K562 (cell line): ENCODE data around the gene DNAAF3. TPM values are rescaled to one million over a fixed set of nuclear protein-coding genes. Genes with fewer than 3 reads are reported as not detected.

Source experiments
- BCL6 ChIP-seq: fragments of 250-450 bp; sonication (Bioruptor Pico); IDR thresholded peaks from 2 replicates; pipeline ENCODE4 v1.4.0; 2020
- BHLHE40 ChIP-seq: IDR thresholded peaks from 2 replicates; pipeline ENCODE4 v1.6.1; 2011; ENCODE audit warnings: low read length, improper control_type of control experiment
- CBFB ChIP-seq: sonication (generic); formaldehyde crosslinking; IDR thresholded peaks from 2 replicates; pipeline ENCODE4 v1.4.0; 2020; ENCODE audit warnings: mild to moderate bottlenecking, missing genetic modification reagents
- DPF2 ChIP-seq: fragments of 450-650 bp; IDR thresholded peaks from 2 replicates; pipeline ENCODE4 v1.6.1; 2016
- HOXB6 ChIP-seq: fragments of 250-450 bp; sonication (Bioruptor Pico); IDR thresholded peaks from 2 replicates; pipeline ENCODE4 v1.5.1; 2022; ENCODE audit warnings: mild to moderate bottlenecking, borderline replicate concordance
- MXD1 ChIP-seq: fragments of 250-450 bp; sonication (Bioruptor Pico); IDR thresholded peaks from 2 replicates; pipeline ENCODE4 v1.8.0; 2021; ENCODE audit warnings: borderline replicate concordance, mild to moderate bottlenecking, moderate library complexity; ENCODE audit not compliant: poor library complexity, severe bottlenecking
- NFIX ChIP-seq: fragments of 250-450 bp; sonication (Bioruptor Pico); IDR thresholded peaks from 2 replicates; pipeline ENCODE4 v1.4.0; 2020; ENCODE audit warnings: low read depth, mild to moderate bottlenecking, moderate library complexity
- NRF1 ChIP-seq, 2 experiments: fragments of 450-650 bp; IDR thresholded peaks in 1 of 2; conservative IDR thresholded peaks in 1 of 2; 2 replicates each; pipeline ENCODE4 v1.6.1; 2014; ENCODE audit warnings: mild to moderate bottlenecking in 2 of 2
- THRAP3 ChIP-seq: fragments of 450-650 bp; IDR thresholded peaks from 2 replicates; pipeline ENCODE4 v1.6.1; 2016; ENCODE audit warnings: mild to moderate bottlenecking, inconsistent platforms, borderline replicate concordance
- ZC3H11A ChIP-seq: IDR thresholded peaks from 2 replicates; pipeline ENCODE4 v1.6.1; 2012; ENCODE audit warnings: low read depth, low read length, improper control_type of control experiment
- ZEB2 ChIP-seq: fragments of 450-650 bp; IDR thresholded peaks from 2 replicates; pipeline ENCODE4 v1.6.1; 2016
- ZNF444 ChIP-seq: fragments of 250-450 bp; sonication (Bioruptor Pico); IDR thresholded peaks from 2 replicates; pipeline ENCODE4 v1.4.0; 2020; ENCODE audit warnings: mild to moderate bottlenecking, moderate library complexity
- ZNF696 ChIP-seq: fragments of 250-450 bp; sonication (Bioruptor Pico); conservative IDR thresholded peaks from 2 replicates; pipeline ENCODE4 v1.4.0; 2020; ENCODE audit warnings: mild to moderate bottlenecking, moderate library complexity
- polyA plus RNA-seq, 8 experiments: library from polyadenylated mRNA; depleted of rRNA in 4 of 8; stranded (reverse) in 5 of 8; unstranded in 3 of 8; fragments of >200 nt; fragmentation: Nextera tagmentation in 2 of 8; fragmentation: Illumina TruSeq in 1 of 8; extraction: Ambion mirVana in 2 of 8; extraction: Trizol in 1 of 8; gene quantifications; 2 replicates each; pipeline versions ENCODE4 v1.2.1 to v1.2.3, GENCODE V29; 2011 to 2014; ENCODE audit warnings: inconsistent platforms in 1 of 8, missing spikeins in 1 of 8
- total RNA-seq, 7 experiments: library from RNA; depleted of rRNA in 6 of 7; stranded (reverse); fragments of >200 nt in 6 of 7; fragmentation: Illumina TruSeq in 2 of 7; extraction: Trizol in 2 of 7; gene quantifications; 2 replicates each; pipeline versions ENCODE4 v1.2.1 to v1.2.3, GENCODE V29; 2011 to 2021; ENCODE audit warnings: low replicate concordance in 1 of 7
- TF ChIP-seq, protein P1 (sequence below): fragments of 250-450 bp; sonication (Bioruptor Pico); IDR thresholded peaks from 2 replicates; pipeline ENCODE4 v1.4.0; 2020; ENCODE audit warnings: mild to moderate bottlenecking, moderate library complexity
- TF ChIP-seq, protein P2 (sequence below): sonication (generic); formaldehyde crosslinking; IDR thresholded peaks from 2 replicates; pipeline ENCODE4 v1.8.0; 2022; ENCODE audit warnings: mild to moderate bottlenecking, missing genetic modification reagents
- TF ChIP-seq, protein P3 (sequence below): fragments of 450-650 bp; IDR thresholded peaks from 2 replicates; pipeline ENCODE4 v1.7.0; 2016; ENCODE audit warnings: borderline replicate concordance
- TF ChIP-seq, protein P4 (sequence below): IDR thresholded peaks from 2 replicates; pipeline ENCODE4 v1.6.1; 2014; ENCODE audit warnings: antibody characterized with exemption

The DNAAF3 gene
- total and polyA plus RNA-seq, 9 of the 15 experiments (the other 6 are each of a cell fraction or from before 2014, with no cell fraction given): 21.6 to 61.5 (median 43.0) TPM

GRCh38 chr19:55117663-55118391, 48.6 kb downstream of the DNAAF3 start (continued):
- TF ChIP-seq HOXB6 (CRISPR knock-in tag) (no peak), NFIX (CRISPR knock-in tag) (no peak), DPF2 (peak; percentile 41), BCL6 (CRISPR knock-in tag) (no peak), ZEB2 (no peak; the same call in 1 of the 2 replicates), ZNF696 (no peak), NRF1 (conservative IDR thresholded peaks at IDR 0.05 in 1 of 2, IDR thresholded peaks at IDR 0.05 in 1 of 2) (peak; percentile 61 to 72), BHLHE40 (no peak), MXD1 (CRISPR knock-in tag) (no peak), THRAP3 (no peak), ZNF444 (no peak), CBFB (CRISPR knock-in tag) (no peak), ZC3H11A (no peak)
- TF ChIP-seq, protein P1, sequence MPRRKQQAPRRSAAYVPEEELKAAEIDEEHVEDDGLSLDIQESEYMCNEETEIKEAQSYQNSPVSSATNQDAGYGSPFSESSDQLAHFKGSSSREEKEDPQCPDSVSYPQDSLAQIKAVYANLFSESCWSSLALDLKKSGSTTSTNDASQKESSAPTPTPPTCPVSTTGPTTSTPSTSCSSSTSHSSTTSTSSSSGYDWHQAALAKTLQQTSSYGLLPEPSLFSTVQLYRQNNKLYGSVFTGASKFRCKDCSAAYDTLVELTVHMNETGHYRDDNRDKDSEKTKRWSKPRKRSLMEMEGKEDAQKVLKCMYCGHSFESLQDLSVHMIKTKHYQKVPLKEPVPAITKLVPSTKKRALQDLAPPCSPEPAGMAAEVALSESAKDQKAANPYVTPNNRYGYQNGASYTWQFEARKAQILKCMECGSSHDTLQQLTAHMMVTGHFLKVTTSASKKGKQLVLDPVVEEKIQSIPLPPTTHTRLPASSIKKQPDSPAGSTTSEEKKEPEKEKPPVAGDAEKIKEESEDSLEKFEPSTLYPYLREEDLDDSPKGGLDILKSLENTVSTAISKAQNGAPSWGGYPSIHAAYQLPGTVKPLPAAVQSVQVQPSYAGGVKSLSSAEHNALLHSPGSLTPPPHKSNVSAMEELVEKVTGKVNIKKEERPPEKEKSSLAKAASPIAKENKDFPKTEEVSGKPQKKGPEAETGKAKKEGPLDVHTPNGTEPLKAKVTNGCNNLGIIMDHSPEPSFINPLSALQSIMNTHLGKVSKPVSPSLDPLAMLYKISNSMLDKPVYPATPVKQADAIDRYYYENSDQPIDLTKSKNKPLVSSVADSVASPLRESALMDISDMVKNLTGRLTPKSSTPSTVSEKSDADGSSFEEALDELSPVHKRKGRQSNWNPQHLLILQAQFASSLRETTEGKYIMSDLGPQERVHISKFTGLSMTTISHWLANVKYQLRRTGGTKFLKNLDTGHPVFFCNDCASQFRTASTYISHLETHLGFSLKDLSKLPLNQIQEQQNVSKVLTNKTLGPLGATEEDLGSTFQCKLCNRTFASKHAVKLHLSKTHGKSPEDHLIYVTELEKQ (CRISPR knock-in tag): no peak
- TF ChIP-seq, protein P2, sequence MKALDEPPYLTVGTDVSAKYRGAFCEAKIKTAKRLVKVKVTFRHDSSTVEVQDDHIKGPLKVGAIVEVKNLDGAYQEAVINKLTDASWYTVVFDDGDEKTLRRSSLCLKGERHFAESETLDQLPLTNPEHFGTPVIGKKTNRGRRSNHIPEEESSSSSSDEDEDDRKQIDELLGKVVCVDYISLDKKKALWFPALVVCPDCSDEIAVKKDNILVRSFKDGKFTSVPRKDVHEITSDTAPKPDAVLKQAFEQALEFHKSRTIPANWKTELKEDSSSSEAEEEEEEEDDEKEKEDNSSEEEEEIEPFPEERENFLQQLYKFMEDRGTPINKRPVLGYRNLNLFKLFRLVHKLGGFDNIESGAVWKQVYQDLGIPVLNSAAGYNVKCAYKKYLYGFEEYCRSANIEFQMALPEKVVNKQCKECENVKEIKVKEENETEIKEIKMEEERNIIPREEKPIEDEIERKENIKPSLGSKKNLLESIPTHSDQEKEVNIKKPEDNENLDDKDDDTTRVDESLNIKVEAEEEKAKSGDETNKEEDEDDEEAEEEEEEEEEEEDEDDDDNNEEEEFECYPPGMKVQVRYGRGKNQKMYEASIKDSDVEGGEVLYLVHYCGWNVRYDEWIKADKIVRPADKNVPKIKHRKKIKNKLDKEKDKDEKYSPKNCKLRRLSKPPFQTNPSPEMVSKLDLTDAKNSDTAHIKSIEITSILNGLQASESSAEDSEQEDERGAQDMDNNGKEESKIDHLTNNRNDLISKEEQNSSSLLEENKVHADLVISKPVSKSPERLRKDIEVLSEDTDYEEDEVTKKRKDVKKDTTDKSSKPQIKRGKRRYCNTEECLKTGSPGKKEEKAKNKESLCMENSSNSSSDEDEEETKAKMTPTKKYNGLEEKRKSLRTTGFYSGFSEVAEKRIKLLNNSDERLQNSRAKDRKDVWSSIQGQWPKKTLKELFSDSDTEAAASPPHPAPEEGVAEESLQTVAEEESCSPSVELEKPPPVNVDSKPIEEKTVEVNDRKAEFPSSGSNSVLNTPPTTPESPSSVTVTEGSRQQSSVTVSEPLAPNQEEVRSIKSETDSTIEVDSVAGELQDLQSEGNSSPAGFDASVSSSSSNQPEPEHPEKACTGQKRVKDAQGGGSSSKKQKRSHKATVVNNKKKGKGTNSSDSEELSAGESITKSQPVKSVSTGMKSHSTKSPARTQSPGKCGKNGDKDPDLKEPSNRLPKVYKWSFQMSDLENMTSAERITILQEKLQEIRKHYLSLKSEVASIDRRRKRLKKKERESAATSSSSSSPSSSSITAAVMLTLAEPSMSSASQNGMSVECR (CRISPR knock-in tag): peak; percentile 32; the same call in 1 of the 2 replicates
- TF ChIP-seq, protein P3, sequence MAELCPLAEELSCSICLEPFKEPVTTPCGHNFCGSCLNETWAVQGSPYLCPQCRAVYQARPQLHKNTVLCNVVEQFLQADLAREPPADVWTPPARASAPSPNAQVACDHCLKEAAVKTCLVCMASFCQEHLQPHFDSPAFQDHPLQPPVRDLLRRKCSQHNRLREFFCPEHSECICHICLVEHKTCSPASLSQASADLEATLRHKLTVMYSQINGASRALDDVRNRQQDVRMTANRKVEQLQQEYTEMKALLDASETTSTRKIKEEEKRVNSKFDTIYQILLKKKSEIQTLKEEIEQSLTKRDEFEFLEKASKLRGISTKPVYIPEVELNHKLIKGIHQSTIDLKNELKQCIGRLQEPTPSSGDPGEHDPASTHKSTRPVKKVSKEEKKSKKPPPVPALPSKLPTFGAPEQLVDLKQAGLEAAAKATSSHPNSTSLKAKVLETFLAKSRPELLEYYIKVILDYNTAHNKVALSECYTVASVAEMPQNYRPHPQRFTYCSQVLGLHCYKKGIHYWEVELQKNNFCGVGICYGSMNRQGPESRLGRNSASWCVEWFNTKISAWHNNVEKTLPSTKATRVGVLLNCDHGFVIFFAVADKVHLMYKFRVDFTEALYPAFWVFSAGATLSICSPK: no peak
- TF ChIP-seq, protein P4, sequence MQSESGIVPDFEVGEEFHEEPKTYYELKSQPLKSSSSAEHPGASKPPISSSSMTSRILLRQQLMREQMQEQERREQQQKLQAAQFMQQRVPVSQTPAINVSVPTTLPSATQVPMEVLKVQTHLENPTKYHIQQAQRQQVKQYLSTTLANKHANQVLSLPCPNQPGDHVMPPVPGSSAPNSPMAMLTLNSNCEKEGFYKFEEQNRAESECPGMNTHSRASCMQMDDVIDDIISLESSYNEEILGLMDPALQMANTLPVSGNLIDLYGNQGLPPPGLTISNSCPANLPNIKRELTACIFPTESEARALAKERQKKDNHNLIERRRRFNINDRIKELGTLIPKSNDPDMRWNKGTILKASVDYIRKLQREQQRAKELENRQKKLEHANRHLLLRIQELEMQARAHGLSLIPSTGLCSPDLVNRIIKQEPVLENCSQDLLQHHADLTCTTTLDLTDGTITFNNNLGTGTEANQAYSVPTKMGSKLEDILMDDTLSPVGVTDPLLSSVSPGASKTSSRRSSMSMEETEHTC: no peak
